Neutrophil (primary cell): Measurements from ENCODE around the gene MAP3K14.
A peak's percentile ranks its signal among the peaks of the same experiment; 100 is the strongest.

Experiments
- H3K27ac ChIP-seq: fragments of 200-600 bp; sonication (generic); 2 replicates; pipeline ENCODE4 v1.5.1; 2016; ENCODE audit warnings: mild to moderate bottlenecking, moderate library complexity
- H3K27me3 ChIP-seq: fragments of 200-600 bp; sonication (generic); 2 replicates; pipeline ENCODE4 v1.6.0; 2016; ENCODE audit warnings: mild to moderate bottlenecking
- H3K36me3 ChIP-seq: fragments of 200-600 bp; sonication (generic); 2 replicates; pipeline ENCODE4 v1.5.1; 2017
- H3K4me1 ChIP-seq, 2 experiments: fragments of 200-600 bp in 1 of 2; sonication (generic) in 1 of 2; 1 replicate in 1 of 2; 2 replicates in 1 of 2; pipeline versions ENCODE4 v1.5.1 to v1.6.1; 2013 to 2016; ENCODE audit warnings: low read depth in 1 of 2, low read length in 1 of 2, mild to moderate bottlenecking in 1 of 2, moderate library complexity in 1 of 2; ENCODE audit not compliant: control insufficient read depth in 1 of 2, insufficient read depth in 1 of 2
- H3K4me3 ChIP-seq, 2 experiments: fragments of 200-600 bp in 1 of 2; sonication (generic) in 1 of 2; 1 replicate in 1 of 2; 2 replicates in 1 of 2; pipeline ENCODE4 v1.5.1; 2013 to 2016; ENCODE audit warnings: low read depth in 1 of 2, low read length in 1 of 2, mild to moderate bottlenecking in 1 of 2, moderate library complexity in 1 of 2
- H3K9me3 ChIP-seq: fragments of 200-600 bp; sonication (generic); 2 replicates; pipeline ENCODE4 v1.5.1; 2016
- CTCF ChIP-seq: fragments of 200-600 bp; sonication (generic); IDR thresholded peaks from 2 replicates; pipeline ENCODE4 v1.5.1; 2016; ENCODE audit warnings: antibody characterized with exemption

MAP3K14 gene

GRCh38 chr17:45310380-45311324 lies 6.2 kb downstream of the MAP3K14 start:
- TF ChIP-seq CTCF = no peak
- Histone ChIP-seq H3K36me3 (peaks cover 6% of the 10 kb centered on the region), H3K4me3 (no peak overlapping the region), H3K4me1 (peaks cover 40 to 63% of the 10 kb centered on the region in 2 experiments), H3K9me3 (no peaks in the 10 kb centered on the region), H3K27ac (peak overlapping the region; percentile 56), H3K27me3 (no peaks in the 10 kb centered on the region)

- TF ChIP-seq CTCF = no peak
- H3K9me3 ChIP-seq = no peaks in the 10 kb centered on the region
- H3K4me1 ChIP-seq = peaks cover 29 to 50% of the 10 kb centered on the region in 2 experiments
- H3K27me3 ChIP-seq = no peaks in the 10 kb centered on the region
- H3K36me3 ChIP-seq = peaks cover 6% of the 10 kb centered on the region
- H3K4me3 ChIP-seq = no peak overlapping the region
- H3K27ac ChIP-seq = peak overlapping the region; percentile 94
These were observed 7.4 kb downstream of the MAP3K14 start for GRCh38 chr17:45309400-45309799.

- H3K4me1 ChIP-seq = peaks cover 23 to 45% of the 10 kb centered on the region in 2 experiments
- no peak for TF ChIP-seq CTCF
- H3K36me3 ChIP-seq = peaks cover 6% of the 10 kb centered on the region
These were observed 8.0 kb downstream of the MAP3K14 start for GRCh38 chr17:45308840-45309239.

GRCh38 chr17:45308016-45308365 lies 8.8 kb downstream of the MAP3K14 start:
- H3K9me3 ChIP-seq = no peaks in the 10 kb centered on the region
- H3K27me3 ChIP-seq = no peaks in the 10 kb centered on the region
- H3K4me3 ChIP-seq = peak overlapping the region; percentile 35 to 47
- peaks cover 21 to 45% of the 10 kb centered on the region in 2 experiments for H3K4me1 ChIP-seq
- H3K27ac ChIP-seq = peak overlapping the region; percentile 94
- no peak for TF ChIP-seq CTCF
- H3K36me3 ChIP-seq = peaks cover 6% of the 10 kb centered on the region

More at GRCh38 chr17:45308840-45309239, 8.0 kb downstream of the MAP3K14 start:
- Histone ChIP-seq H3K27ac (peak overlapping the region; percentile 94), H3K4me3 (no peak overlapping the region), H3K27me3 (no peaks in the 10 kb centered on the region), H3K9me3 (no peaks in the 10 kb centered on the region)

GRCh38 chr17:45307290-45308015 lies 9.4 kb downstream of the MAP3K14 start:
- H3K36me3 ChIP-seq = peaks cover 6% of the 10 kb centered on the region
- no peaks in the 10 kb centered on the region for H3K9me3 ChIP-seq
- H3K27ac ChIP-seq = peak overlapping the region; percentile 94
- peak; percentile 11 for TF ChIP-seq CTCF
- H3K4me1 ChIP-seq = peaks cover 21 to 45% of the 10 kb centered on the region in 2 experiments
- H3K4me3 ChIP-seq = peak overlapping the region; percentile 35 to 47
- H3K27me3 ChIP-seq = no peaks in the 10 kb centered on the region
